Activated T-helper 17 cell treated with anti-CD3 and anti-CD28 coated beads, Interleukin-2, amount 50 U/mL, for 72 hours (primary cell): Measurements from ENCODE around the gene ARF5. TPM values are rescaled to one million over a fixed set of nuclear protein-coding genes. Genes with fewer than 3 reads are reported as not detected.

Experiments
- total RNA-seq, 2 donors: library from RNA; stranded (reverse); gene quantifications; one replicate each; pipeline ENCODE4 v1.2.3, GENCODE V29; 2022

Gene ARF5
- total RNA-seq, 2 donors from 2014 or later: 87.6 to 98.9 TPM

Other genes with a start within 250 kb of the ARF5 start
- gene ZNF800, start 195.7 kb upstream of the ARF5 start, total RNA-seq: 10 to 100 TPM; 34.8 to 37.1 TPM
- 10 to 100 TPM; 13.2 to 18.1 TPM for gene GCC1, start 2.8 kb upstream of the ARF5 start, total RNA-seq
- gene FSCN3, start 5.3 kb downstream of the ARF5 start, total RNA-seq: 1 to 10 TPM in 1 of 2 donors, under 1 TPM in 1; 0.87 to 2.0 TPM
- gene PAX4, start 29.7 kb downstream of the ARF5 start, total RNA-seq: not detected
- gene SND1, start 63.8 kb downstream of the ARF5 start, total RNA-seq: 100 to 1,000 TPM; 246 to 256 TPM